ENCODE data around the gene MZT2A. TPM values are rescaled to one million over a fixed set of nuclear protein-coding genes. Genes with fewer than 3 reads are reported as not detected.
"Not testable (repeated sequence)": the region's sequence is repeated elsewhere in the genome, so short reads cannot be mapped to it uniquely, and the experiment has no call there.

Gene MZT2A
- total RNA-seq, 4 donors from 2014 or later, result 62.3 to 112 (median 89.2) TPM

DNA sequence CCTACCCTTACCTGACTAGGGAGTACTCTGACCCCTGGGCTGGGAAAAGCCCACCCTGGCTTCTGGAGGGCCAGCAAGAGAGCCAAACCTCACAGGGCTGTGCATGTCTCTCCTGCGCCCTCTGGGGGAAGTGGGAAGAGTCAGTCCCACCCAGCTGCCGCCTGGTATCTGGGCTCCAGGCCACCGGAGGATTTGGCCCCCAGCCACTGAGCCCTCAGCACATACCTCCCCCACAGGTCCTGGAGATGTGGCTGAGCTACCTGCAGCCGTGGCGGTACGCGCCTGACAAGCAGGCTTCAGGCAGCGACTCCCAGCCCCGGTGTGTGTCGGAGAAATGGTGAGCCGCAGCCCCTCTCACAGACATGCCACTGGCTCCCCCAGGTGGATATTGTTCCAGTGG is 24.4 kb upstream of the MZT2A start:
- H3K4me1 ChIP-seq, H3K27ac ChIP-seq, H3K27me3 ChIP-seq, H3K4me3 ChIP-seq, ATAC-seq, H3K9me3 ChIP-seq: not testable (repeated sequence)
- peaks cover 0 to 92% of the 10 kb centered on the region in 2 donors for H3K36me3 ChIP-seq
- TF ChIP-seq CTCF (IDR thresholded peaks at IDR 0.05), result peak in 1 of 4 experiments; percentile 25
- WGBS, 2 donors (ENCODE audit: low coverage in 1 of 2), result no CpG with 5 or more reads among the region's 11 CpGs

- 80% methylated on average over 1 of the region's 10 CpGs; no CpG with 5 or more reads in 1 of the 2 donors for WGBS, 2 donors (ENCODE audit: low coverage in 1 of 2)
- no peak for TF ChIP-seq POLR2AphosphoS5 (IDR thresholded peaks at IDR 0.05)
- TF ChIP-seq POLR2A (IDR thresholded peaks at IDR 0.05), result no peak
- no peak for TF ChIP-seq EP300 (IDR thresholded peaks at IDR 0.05)
- no peak for TF ChIP-seq CTCF (IDR thresholded peaks at IDR 0.05)
- no peak for ATAC-seq
- H3K4me3 ChIP-seq, result no peak overlapping the region
- H3K9me3 ChIP-seq, result no peaks in the 10 kb centered on the region
- peaks cover 0 to 95% of the 10 kb centered on the region in 2 donors for H3K36me3 ChIP-seq
- no peak overlapping the region for H3K27ac ChIP-seq
- no peaks in the 10 kb centered on the region for H3K4me1 ChIP-seq
- no peaks in the 10 kb centered on the region for H3K27me3 ChIP-seq
Observed at GRCh38 chr2:131516011-131516410, 23.8 kb upstream of the MZT2A start.

DNA sequence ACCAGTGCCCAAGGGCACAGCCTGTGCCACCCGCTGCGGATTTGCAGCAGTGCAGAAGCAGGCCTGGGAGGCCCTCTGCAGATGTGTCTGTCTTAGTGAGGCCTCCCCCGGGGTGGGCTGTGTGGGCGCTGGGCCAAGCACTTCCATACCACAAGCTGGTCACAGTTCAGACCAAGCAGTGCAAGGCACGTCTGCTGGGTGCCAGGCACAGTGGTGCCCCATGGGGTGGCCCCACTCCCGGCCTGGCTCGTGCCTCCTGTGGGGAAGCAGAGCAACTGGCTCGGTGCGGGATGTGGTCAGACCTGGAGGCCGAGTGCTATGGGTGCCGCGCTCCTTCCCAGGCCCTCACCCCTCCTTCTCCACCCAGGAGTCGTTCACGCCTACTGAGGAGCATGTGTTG is 23.0 kb upstream of the MZT2A start:
- H3K4me3 ChIP-seq, H3K4me1 ChIP-seq, H3K9me3 ChIP-seq, H3K27me3 ChIP-seq, ATAC-seq, H3K27ac ChIP-seq: not testable (repeated sequence)
- no CpG with 5 or more reads among the region's 14 CpGs for WGBS, 2 donors (ENCODE audit: low coverage in 1 of 2)
- H3K36me3 ChIP-seq, result peaks cover 0 to 94% of the 10 kb centered on the region in 2 donors

GRCh38 chr2:131514408-131515166 is 22.4 kb upstream of the MZT2A start:
- not testable (repeated sequence) for H3K27ac ChIP-seq, H3K9me3 ChIP-seq, H3K4me3 ChIP-seq, H3K27me3 ChIP-seq, H3K4me1 ChIP-seq, ATAC-seq
- peaks cover 0 to 94% of the 10 kb centered on the region in 2 donors for H3K36me3 ChIP-seq
- WGBS, 2 donors (ENCODE audit: low coverage in 1 of 2), result 89 to 90% methylated on average over 7 to 11 of the region's 15 CpGs

- peaks cover 0 to 94% of the 10 kb centered on the region in 2 donors for H3K36me3 ChIP-seq
- WGBS, 2 donors (ENCODE audit: low coverage in 1 of 2), result 85% methylated on average over 6 of the region's 17 CpGs; no CpG with 5 or more reads in 1 of the 2 donors
- ATAC-seq, H3K27ac ChIP-seq, H3K9me3 ChIP-seq, H3K27me3 ChIP-seq, H3K4me3 ChIP-seq, H3K4me1 ChIP-seq: not testable (repeated sequence)
Observed at GRCh38 chr2:131511969-131512870, 20.0 kb upstream of the MZT2A start.

GRCh38 chr2:131511291-131511968 is 19.2 kb upstream of the MZT2A start:
- H3K9me3 ChIP-seq, H3K4me3 ChIP-seq, H3K27me3 ChIP-seq, H3K4me1 ChIP-seq, H3K27ac ChIP-seq: not testable (repeated sequence)
- 78% methylated on average over 12 of the region's 22 CpGs; no CpG with 5 or more reads in 1 of the 2 donors for WGBS, 2 donors (ENCODE audit: low coverage in 1 of 2)
- ATAC-seq, result peak; percentile 9
- H3K36me3 ChIP-seq, result peaks cover 0 to 94% of the 10 kb centered on the region in 2 donors

Measured in gastroesophageal sphincter (tissue), 4 donors.